Posterior vena cava (tissue), 2 donors: ENCODE results near the gene NIFK. TPM values are rescaled to one million over a fixed set of nuclear protein-coding genes. Genes with fewer than 3 reads are reported as not detected.

Source experiments
- DNase-seq: peaks from one replicate; pipeline ENCODE4 v3.0.0-alpha.2; 2020; ENCODE audit warnings: low spot score
- intact Hi-C, 2 donors: fragments of 100-400 bp; cut with DNase I; formaldehyde crosslinking; loops; one replicate each; pipeline versions ENCODE4 v1.14.1 to v1.14.2; 2022 to 2023
- long read RNA-seq, 2 donors: library from polyadenylated mRNA; unstranded; transcript quantifications; one replicate each; pipeline ENCODE4 v2.0.0, GENCODE V29; 2020 to 2021
- total RNA-seq, 2 donors: library from RNA; stranded (reverse); fragmentation: NEBNext Ultra II Directional; extraction: Animal tissue kit (Norgen Biotek cat#: 25700); gene quantifications; one replicate each; pipeline ENCODE4 v1.2.1, GENCODE V29; 2021
- donor health status: DM: yes; HTN: yes; CAD: no.
- donor health status: DM: yes; HTN: yes; CAD: no.

NIFK gene
- total RNA-seq, result 10 to 100 TPM; 32.1 to 45.8 TPM
- long read RNA-seq, donor 1, transcript NIFK-201 (7 exons, 1,734 nt), result major isoform, 8 of 10 reads
- long read RNA-seq, donor 1, partial matches to known transcripts, result 1 of 10 reads
- long read RNA-seq, donor 1, other reads (novel, unspliced or antisense), result 1 of 10 reads
- long read RNA-seq, donor 2, transcript NIFK-201 (7 exons, 1,734 nt), result major isoform, 33 of 39 reads
- long read RNA-seq, donor 2, partial matches to known transcripts, result 1 of 39 reads
- long read RNA-seq, donor 2, other reads (novel, unspliced or antisense), result 3 of 39 reads

GRCh38 chr2:121736462-121737336 is at the start of gene NIFK:
NIFK (minus strand) TSS chr2:121736875; CDS start chr2:121736850, 25 bp downstream.
- intact Hi-C loops, result no loop called here

GRCh38 chr2:121783180-121783579 is 46.5 kb upstream of the NIFK start:
- intact Hi-C loops, result no loop called here
- no peak for DNase-seq

More at GRCh38 chr2:121736462-121737336, at the start of gene NIFK:
- DNase-seq, result peak; percentile 100

- DNase-seq, result no peak
- intact Hi-C loops, result no loop called here
Measured at GRCh38 chr2:121778741-121779487, 42.2 kb upstream of the NIFK start.

- intact Hi-C loops, result no loop called here
Measured at GRCh38 chr2:121777699-121778058, 41.0 kb upstream of the NIFK start.

GRCh38 chr2:121776885-121777698 is 40.4 kb upstream of the NIFK start:
- intact Hi-C loops, result no loop called here

More at GRCh38 chr2:121777699-121778058, 41.0 kb upstream of the NIFK start:
- DNase-seq, result no peak

GRCh38 chr2:121776361-121776760 is 39.7 kb upstream of the NIFK start:
- intact Hi-C loops, result no loop called here
- no peak for DNase-seq

More at GRCh38 chr2:121776885-121777698, 40.4 kb upstream of the NIFK start:
- DNase-seq, result no peak

GRCh38 chr2:121774235-121774634 is 37.6 kb upstream of the NIFK start:
- intact Hi-C loops, result no loop called here
- DNase-seq, result no peak

- intact Hi-C loops, result no loop called here
- DNase-seq, result no peak
Measured at GRCh38 chr2:121771976-121772742, 35.5 kb upstream of the NIFK start.

GRCh38 chr2:121768143-121768755 is 31.6 kb upstream of the NIFK start:
- DNase-seq, result no peak
- intact Hi-C loops, result no loop called here

GRCh38 chr2:121766624-121767023 is 29.9 kb upstream of the NIFK start:
- DNase-seq, result no peak
- intact Hi-C loops, result no loop called here

- DNase-seq, result no peak
- intact Hi-C loops, result no loop called here
Measured at GRCh38 chr2:121764681-121765228, 28.1 kb upstream of the NIFK start.

- intact Hi-C loops, result no loop called here
- DNase-seq, result peak; percentile 99
Measured at GRCh38 chr2:121755237-121756111, 18.8 kb upstream of the NIFK start, which contains the start of gene TSN. TSN (plus strand) TSS chr2:121755651; CDS start chr2:121755780, 129 bp downstream.

- no peak for DNase-seq
- intact Hi-C loops, result no loop called here
Measured at GRCh38 chr2:121754851-121755236, 18.2 kb upstream of the NIFK start.

- intact Hi-C loops, result no loop called here
- no peak for DNase-seq
Measured at GRCh38 chr2:121748202-121748601, 11.5 kb upstream of the NIFK start.

GRCh38 chr2:121746071-121746578 is 9.4 kb upstream of the NIFK start:
- intact Hi-C loops, result no loop called here
- DNase-seq, result no peak

- intact Hi-C loops, result loop anchor here in 1 of 2 donors (5.0 kb wide), 1 partner anchor 1269 kb away; no protein-coding TSS in a partner anchor
- no peak for DNase-seq
Measured at GRCh38 chr2:121741450-121741849, 4.8 kb upstream of the NIFK start.
